GM15510 (cell line): ENCODE measurements around the gene C1orf35.

ENCODE experiments used
- POLR2A ChIP-seq: IDR thresholded peaks from 3 replicates; pipeline ENCODE4 v1.6.1; 2011; ENCODE audit warnings: borderline replicate concordance; ENCODE audit not compliant: insufficient read length; ENCODE audit errors: extremely low read depth

Gene C1orf35

GRCh38 chr1:228144993-228145343 is 41.8 kb upstream of the C1orf35 start:
- TF ChIP-seq POLR2A: no peak

GRCh38 chr1:228144193-228144992 is 41.3 kb upstream of the C1orf35 start:
- TF ChIP-seq POLR2A: no peak

- no peak for TF ChIP-seq POLR2A
These were observed 40.5 kb upstream of the C1orf35 start for GRCh38 chr1:228143480-228144192.

GRCh38 chr1:228142701-228143136 is 39.6 kb upstream of the C1orf35 start:
- no peak for TF ChIP-seq POLR2A

GRCh38 chr1:228142155-228142691 is 39.1 kb upstream of the C1orf35 start:
- no peak for TF ChIP-seq POLR2A

- no peak for TF ChIP-seq POLR2A
These were observed 38.3 kb upstream of the C1orf35 start for GRCh38 chr1:228141226-228142044.

GRCh38 chr1:228140724-228141225 is 37.6 kb upstream of the C1orf35 start:
- no peak for TF ChIP-seq POLR2A

GRCh38 chr1:228139931-228140723 is 37.0 kb upstream of the C1orf35 start, which contains the start of gene GUK1:
Gene GUK1, plus strand, starts transcription at chr1:228140279. Its CDS starts 24 bp downstream, at chr1:228140303.
- TF ChIP-seq POLR2A: peak; percentile 96

GRCh38 chr1:228139406-228139930 is 36.3 kb upstream of the C1orf35 start:
- TF ChIP-seq POLR2A: no peak

GRCh38 chr1:228136901-228137300 is 33.8 kb upstream of the C1orf35 start:
- no peak for TF ChIP-seq POLR2A

GRCh38 chr1:228134591-228134990 is 31.5 kb upstream of the C1orf35 start:
- no peak for TF ChIP-seq POLR2A

GRCh38 chr1:228131766-228132165 is 28.6 kb upstream of the C1orf35 start:
- no peak for TF ChIP-seq POLR2A

- no peak for TF ChIP-seq POLR2A
These were observed 22.1 kb upstream of the C1orf35 start for GRCh38 chr1:228125185-228125584.
